Measurements from ENCODE around the gene SECISBP2. TPM values are rescaled to one million over a fixed set of nuclear protein-coding genes. Genes with fewer than 3 reads are reported as not detected.

The SECISBP2 gene
- total and polyA plus RNA-seq, 3 experiments from 2014 or later: 22.4 to 37.0 (median 36.7) TPM

- POLR2A ChIA-PET: no interaction called here
- H3K9me3 ChIP-seq (ENCODE audit: low read length): no peaks in the 10 kb centered on the region
- no peak overlapping the region for H3K4me3 ChIP-seq (ENCODE audit: low read length)
- no peak overlapping the region for H3K4me3 Mint-ChIP-seq
- peaks cover 11 to 42% (median 33%) of the 10 kb centered on the region in 3 donors for H3K4me1 Mint-ChIP-seq
- H3K9me3 Mint-ChIP-seq: no peaks in the 10 kb centered on the region
- peak overlapping the region in 2 of 8 donors; percentile 38 to 80 for H3K27ac Mint-ChIP-seq
- peaks cover 77% of the 10 kb centered on the region for H3K36me3 ChIP-seq (ENCODE audit: insufficient read depth, low read length)
- H3K36me3 Mint-ChIP-seq: peaks cover 0 to 98% (median 23%) of the 10 kb centered on the region in 3 donors
- H3K27me3 Mint-ChIP-seq: peaks cover 0 to 9% of the 10 kb centered on the region in 2 donors
- DNase-seq: no peak
- H3K27me3 ChIP-seq (ENCODE audit: insufficient read depth, low read length, poor library complexity, severe bottlenecking): no peaks in the 10 kb centered on the region
- CTCF ChIA-PET: no interaction called here
- H3K27ac ChIP-seq (ENCODE audit: low read depth, low read length): no peak overlapping the region
- H3K4me1 ChIP-seq (ENCODE audit: insufficient read depth, low read length): peaks cover 6% of the 10 kb centered on the region
Measured at GRCh38 chr9:89381308-89381609, 63.0 kb downstream of the SECISBP2 start.

GRCh38 chr9:89382026-89382986 is 64.0 kb downstream of the SECISBP2 start:
- Histone ChIP-seq H3K27ac (ENCODE audit: low read depth, low read length) (no peak overlapping the region), H3K4me1 (ENCODE audit: insufficient read depth, low read length) (peaks cover 6% of the 10 kb centered on the region), H3K36me3 (ENCODE audit: insufficient read depth, low read length) (peaks cover 83% of the 10 kb centered on the region), H3K9me3 (ENCODE audit: low read length) (no peaks in the 10 kb centered on the region), H3K27me3 (ENCODE audit: insufficient read depth, low read length, poor library complexity, severe bottlenecking) (no peaks in the 10 kb centered on the region), H3K4me3 (ENCODE audit: low read length) (no peak overlapping the region)
- CTCF ChIA-PET: interaction anchor here (0.7 to 1.1 kb wide), 2 partner anchors 166 to 173 kb away, joined by 3 read pairs; no protein-coding TSS in a partner anchor
- Mint-ChIP-seq H3K27ac (peak overlapping the region in 2 of 8 donors; percentile 68 to 73), H3K27me3 (peaks cover 0 to 8% of the 10 kb centered on the region in 2 donors), H3K4me3 (no peak overlapping the region), H3K36me3 (peaks cover 0 to 98% (median 18%) of the 10 kb centered on the region in 3 donors), H3K4me1 (peaks cover 8 to 33% (median 23%) of the 10 kb centered on the region in 3 donors), H3K9me3 (no peaks in the 10 kb centered on the region)
- POLR2A ChIA-PET: interaction anchor here (0.7 kb wide), 1 partner anchor 14 kb away, joined by 3 read pairs; no protein-coding TSS in a partner anchor
- no peak for DNase-seq

- H3K27ac ChIP-seq (ENCODE audit: low read depth, low read length): no peak overlapping the region
- Mint-ChIP-seq H3K27ac (peak overlapping the region in 5 of 8 donors; percentile 25 to 79 (median 60)), H3K4me1 (peaks cover 5 to 31% (median 17%) of the 10 kb centered on the region in 3 donors), H3K27me3 (peaks cover 0 to 7% of the 10 kb centered on the region in 2 donors), H3K4me3 (peak overlapping the region in 1 of 7 donors; percentile 71), H3K36me3 (peaks cover 0 to 98% (median 19%) of the 10 kb centered on the region in 3 donors), H3K9me3 (no peaks in the 10 kb centered on the region)
- no peaks in the 10 kb centered on the region for H3K27me3 ChIP-seq (ENCODE audit: insufficient read depth, low read length, poor library complexity, severe bottlenecking)
- no peak for DNase-seq
- H3K4me3 ChIP-seq (ENCODE audit: low read length): no peak overlapping the region
- CTCF ChIA-PET: interaction anchor here (1.1 kb wide), 1 partner anchor 165 kb away, joined by 3 read pairs; no protein-coding TSS in a partner anchor
- H3K4me1 ChIP-seq (ENCODE audit: insufficient read depth, low read length): peaks cover 6% of the 10 kb centered on the region
- H3K36me3 ChIP-seq (ENCODE audit: insufficient read depth, low read length): peaks cover 84% of the 10 kb centered on the region
- no peaks in the 10 kb centered on the region for H3K9me3 ChIP-seq (ENCODE audit: low read length)
- POLR2A ChIA-PET: no interaction called here
Measured at GRCh38 chr9:89383030-89383720, 64.9 kb downstream of the SECISBP2 start.

- H3K36me3 Mint-ChIP-seq: peaks cover 0 to 98% (median 16%) of the 10 kb centered on the region in 3 donors
- H3K27ac Mint-ChIP-seq: peak overlapping the region in 4 of 8 donors; percentile 19 to 83 (median 47)
- no peaks in the 10 kb centered on the region for H3K27me3 ChIP-seq (ENCODE audit: insufficient read depth, low read length, poor library complexity, severe bottlenecking)
- no peak overlapping the region for H3K4me3 Mint-ChIP-seq
- no peak overlapping the region for H3K27ac ChIP-seq (ENCODE audit: low read depth, low read length)
- H3K4me1 Mint-ChIP-seq: peaks cover 5 to 27% (median 17%) of the 10 kb centered on the region in 3 donors
- H3K27me3 Mint-ChIP-seq: peaks cover 0 to 6% of the 10 kb centered on the region in 2 donors
- peaks cover 6% of the 10 kb centered on the region for H3K4me1 ChIP-seq (ENCODE audit: insufficient read depth, low read length)
- H3K36me3 ChIP-seq (ENCODE audit: insufficient read depth, low read length): peaks cover 84% of the 10 kb centered on the region
- POLR2A ChIA-PET: no interaction called here
- CTCF ChIA-PET: no interaction called here
- no peak for DNase-seq
- no peaks in the 10 kb centered on the region for H3K9me3 ChIP-seq (ENCODE audit: low read length)
- no peak overlapping the region for H3K4me3 ChIP-seq (ENCODE audit: low read length)
- no peaks in the 10 kb centered on the region for H3K9me3 Mint-ChIP-seq
Measured at GRCh38 chr9:89383721-89384300, 65.5 kb downstream of the SECISBP2 start.

GRCh38 chr9:89384783-89385182 is 66.5 kb downstream of the SECISBP2 start:
- POLR2A ChIA-PET: no interaction called here
- no peak for DNase-seq
- Histone ChIP-seq H3K27me3 (ENCODE audit: insufficient read depth, low read length, poor library complexity, severe bottlenecking) (no peaks in the 10 kb centered on the region), H3K9me3 (ENCODE audit: low read length) (no peaks in the 10 kb centered on the region), H3K36me3 (ENCODE audit: insufficient read depth, low read length) (peaks cover 88% of the 10 kb centered on the region), H3K4me1 (ENCODE audit: insufficient read depth, low read length) (peaks cover 3% of the 10 kb centered on the region), H3K4me3 (ENCODE audit: low read length) (no peak overlapping the region), H3K27ac (ENCODE audit: low read depth, low read length) (no peak overlapping the region)
- CTCF ChIA-PET: no interaction called here
- peaks cover 5 to 21% (median 12%) of the 10 kb centered on the region in 3 donors for H3K4me1 Mint-ChIP-seq
- no peaks in the 10 kb centered on the region for H3K9me3 Mint-ChIP-seq
- peak overlapping the region in 3 of 8 donors; percentile 52 to 70 (median 61) for H3K27ac Mint-ChIP-seq
- H3K4me3 Mint-ChIP-seq: no peak overlapping the region
- peaks cover 0 to 98% (median 20%) of the 10 kb centered on the region in 3 donors for H3K36me3 Mint-ChIP-seq
- H3K27me3 Mint-ChIP-seq: peaks cover 0 to 5% of the 10 kb centered on the region in 2 donors

- DNase-seq: no peak
- Histone ChIP-seq H3K36me3 (ENCODE audit: insufficient read depth, low read length) (peaks cover 91% of the 10 kb centered on the region), H3K9me3 (ENCODE audit: low read length) (no peaks in the 10 kb centered on the region), H3K27me3 (ENCODE audit: insufficient read depth, low read length, poor library complexity, severe bottlenecking) (no peaks in the 10 kb centered on the region), H3K4me1 (ENCODE audit: insufficient read depth, low read length) (no peaks in the 10 kb centered on the region), H3K4me3 (ENCODE audit: low read length) (no peak overlapping the region), H3K27ac (ENCODE audit: low read depth, low read length) (no peak overlapping the region)
- peak overlapping the region in 4 of 8 donors; percentile 29 to 84 (median 71) for H3K27ac Mint-ChIP-seq
- H3K4me1 Mint-ChIP-seq: peaks cover 5 to 17% (median 12%) of the 10 kb centered on the region in 3 donors
- ChIA-PET CTCF (interaction anchor here (1.1 kb wide), 1 partner anchor 212 kb away, joined by 3 read pairs; no protein-coding TSS in a partner anchor), POLR2A (no interaction called here)
- no peak overlapping the region for H3K4me3 Mint-ChIP-seq
- H3K9me3 Mint-ChIP-seq: no peaks in the 10 kb centered on the region
- peaks cover 0 to 5% of the 10 kb centered on the region in 2 donors for H3K27me3 Mint-ChIP-seq
- H3K36me3 Mint-ChIP-seq: peaks cover 3 to 98% (median 27%) of the 10 kb centered on the region in 3 donors
Measured at GRCh38 chr9:89386206-89386605, 67.9 kb downstream of the SECISBP2 start.

- H3K4me1 ChIP-seq (ENCODE audit: insufficient read depth, low read length): no peaks in the 10 kb centered on the region
- no peak overlapping the region for H3K4me3 Mint-ChIP-seq
- peaks cover 0 to 5% of the 10 kb centered on the region in 2 donors for H3K27me3 Mint-ChIP-seq
- no peaks in the 10 kb centered on the region for H3K9me3 ChIP-seq (ENCODE audit: low read length)
- H3K27me3 ChIP-seq (ENCODE audit: insufficient read depth, low read length, poor library complexity, severe bottlenecking): no peaks in the 10 kb centered on the region
- no peak overlapping the region for H3K27ac ChIP-seq (ENCODE audit: low read depth, low read length)
- H3K27ac Mint-ChIP-seq: peak overlapping the region in 2 of 8 donors; percentile 39 to 77
- ChIA-PET POLR2A (no interaction called here), CTCF (no interaction called here)
- H3K4me3 ChIP-seq (ENCODE audit: low read length): no peak overlapping the region
- DNase-seq: no peak
- peaks cover 91% of the 10 kb centered on the region for H3K36me3 ChIP-seq (ENCODE audit: insufficient read depth, low read length)
- peaks cover 3 to 98% (median 26%) of the 10 kb centered on the region in 3 donors for H3K36me3 Mint-ChIP-seq
- no peaks in the 10 kb centered on the region for H3K9me3 Mint-ChIP-seq
- peaks cover 5 to 13% (median 12%) of the 10 kb centered on the region in 3 donors for H3K4me1 Mint-ChIP-seq
Measured at GRCh38 chr9:89386797-89387196, 68.5 kb downstream of the SECISBP2 start.
